Neural progenitor cell (in vitro differentiated cells): ENCODE data around the gene METTL6.
"Not testable (repeated sequence)": the region's sequence is repeated elsewhere in the genome, so short reads cannot be mapped to it uniquely, and the experiment has no call there.

Experiments
- CTCF ChIP-seq: fragments of 200-600 bp; sonication (generic); IDR thresholded peaks from 2 replicates; pipeline ENCODE4 v1.5.1; 2017; ENCODE audit warnings: antibody characterized with exemption, mild to moderate bottlenecking
- EZH2 ChIP-seq: fragments of 200-600 bp; sonication (generic); IDR thresholded peaks from 2 replicates; pipeline ENCODE4 v1.6.1; 2017; ENCODE audit warnings: antibody characterized with exemption, mild to moderate bottlenecking, moderate library complexity
- EZH2phosphoT487 ChIP-seq: fragments of 200-600 bp; sonication (generic); IDR thresholded peaks from 2 replicates; pipeline ENCODE4 v1.6.1; 2017; ENCODE audit warnings: antibody characterized with exemption

GRCh38 chr3:15393252-15393651, 34.1 kb downstream of the METTL6 start:
- TF ChIP-seq CTCF, EZH2, EZH2phosphoT487: not testable (repeated sequence)
